ENCODE measurements around the gene ZNF668.

The ZNF668 gene

GRCh38 chr16:31094424-31095120, 20.5 kb upstream of the ZNF668 start, which contains the start of gene VKORC1:
TSS of gene VKORC1 (minus strand) at chr16:31094797. CDS start at chr16:31094729, 68 bp downstream.
- peak within 1 kb of the TSS; percentile 91 for H3K4me3 ChIP-seq (replicated peaks; ENCODE audit: low read depth, low read length)
- no peak for TF ChIP-seq CTCF (IDR thresholded peaks at IDR 0.05; ENCODE audit: low read length, missing control alignments)
- peak; percentile 98 for DNase-seq (ENCODE audit: low read depth)

- TF ChIP-seq CTCF (IDR thresholded peaks at IDR 0.05; ENCODE audit: low read length, missing control alignments) = no peak
- H3K4me3 ChIP-seq (replicated peaks; ENCODE audit: low read depth, low read length) = peak overlapping the region; percentile 91
- DNase-seq (ENCODE audit: low read depth) = no peak
These were observed 20.0 kb upstream of the ZNF668 start for GRCh38 chr16:31094088-31094423.

DNA sequence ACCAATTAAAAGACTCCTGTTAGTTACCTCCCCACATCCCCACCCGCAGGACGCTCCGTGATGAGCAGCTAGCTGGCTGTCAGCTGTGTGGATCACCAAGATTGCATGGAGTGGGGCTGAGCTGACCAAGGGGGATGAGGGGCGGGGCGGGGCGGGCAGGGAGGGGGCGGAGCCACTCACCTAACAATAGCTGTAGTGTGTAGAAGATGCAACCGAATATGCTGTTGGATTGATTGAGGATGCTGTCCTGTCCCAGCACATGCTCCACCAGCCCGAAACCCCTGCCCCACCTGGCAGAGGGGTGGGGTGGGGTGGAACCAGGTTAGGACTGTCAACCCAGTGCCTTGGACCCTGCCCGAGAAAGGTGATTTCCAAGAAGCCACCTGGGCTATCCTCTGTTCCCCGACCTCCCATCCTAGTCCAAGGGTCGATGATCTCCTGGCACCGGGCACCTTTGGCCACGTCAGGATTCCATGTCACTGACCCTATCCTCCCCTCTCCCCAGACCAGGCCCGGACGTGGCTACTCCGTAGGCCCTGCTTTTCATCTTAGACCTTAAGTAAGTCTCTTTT, 19.2 kb upstream of the ZNF668 start:
- H3K4me3 ChIP-seq (replicated peaks; ENCODE audit: low read depth, low read length) = peak overlapping the region; percentile 91
- TF ChIP-seq CTCF (IDR thresholded peaks at IDR 0.05; ENCODE audit: low read length, missing control alignments) = no peak
- DNase-seq (ENCODE audit: low read depth) = no peak

- no peak overlapping the region for H3K4me3 ChIP-seq (replicated peaks; ENCODE audit: low read depth, low read length)
- no peak for TF ChIP-seq CTCF (IDR thresholded peaks at IDR 0.05; ENCODE audit: low read length, missing control alignments)
- no peak for DNase-seq (ENCODE audit: low read depth)
These were observed 18.3 kb upstream of the ZNF668 start for GRCh38 chr16:31092330-31092729.

DNA sequence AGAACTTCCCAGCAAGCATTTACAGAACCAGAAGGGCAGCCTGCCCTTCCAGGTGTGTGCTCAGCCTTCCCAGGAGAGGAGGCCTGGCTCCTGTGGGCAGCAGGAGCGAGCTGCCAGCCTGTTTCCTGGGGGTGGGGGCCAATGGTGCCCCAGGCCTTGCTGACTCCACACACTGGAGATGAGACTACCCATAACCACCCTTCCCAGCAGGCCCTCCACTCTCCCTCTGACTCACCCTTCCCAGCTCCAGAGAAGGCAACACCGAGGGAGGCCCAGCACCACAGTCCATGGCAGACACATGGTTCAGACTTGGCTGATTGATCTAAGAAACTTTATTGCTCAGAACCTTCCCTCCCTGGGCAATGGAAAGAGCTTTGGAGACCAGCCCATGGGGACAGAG, 16.5 kb upstream of the ZNF668 start:
- no peak overlapping the region for H3K4me3 ChIP-seq (replicated peaks; ENCODE audit: low read depth, low read length)
- DNase-seq (ENCODE audit: low read depth) = no peak
- no peak for TF ChIP-seq CTCF (IDR thresholded peaks at IDR 0.05; ENCODE audit: low read length, missing control alignments)

- no peak overlapping the region for H3K4me3 ChIP-seq (replicated peaks; ENCODE audit: low read depth, low read length)
- TF ChIP-seq CTCF (IDR thresholded peaks at IDR 0.05; ENCODE audit: low read length, missing control alignments) = no peak
- DNase-seq (ENCODE audit: low read depth) = no peak
These were observed 15.2 kb upstream of the ZNF668 start for GRCh38 chr16:31089199-31089598.
